Measurements from ENCODE around the gene EPB41L5. TPM values are rescaled to one million over a fixed set of nuclear protein-coding genes. Genes with fewer than 3 reads are reported as not detected.

Gene EPB41L5
- total and polyA plus RNA-seq, 2 donors (not counting 3 experiments of a cell fraction or from before 2014, with no cell fraction given): 8.4 to 13.6 TPM

GRCh38 chr2:120064664-120065063 lies 51.8 kb downstream of the EPB41L5 start:
- no peaks in the 10 kb centered on the region for H3K79me2 ChIP-seq (ENCODE audit: control insufficient read depth, insufficient read depth, low read length)
- no peaks in the 10 kb centered on the region for H3K9me1 ChIP-seq (replicated peaks; ENCODE audit: control insufficient read depth, extremely low read depth, insufficient read depth, low read length)
- no peaks in the 10 kb centered on the region for H4K20me1 ChIP-seq (replicated peaks; ENCODE audit: control insufficient read depth, extremely low read depth, insufficient read depth, low read length)
- intact Hi-C loops (cut with micrococcal nuclease): no loop called here
- H3K27ac ChIP-seq (ENCODE audit: insufficient read depth, low read depth, low read length): no peak overlapping the region
- ChIA-PET CTCF (no interaction called here), POLR2A (no interaction called here)
- no peaks in the 10 kb centered on the region for H3K9me3 ChIP-seq (replicated peaks; ENCODE audit: control insufficient read depth, insufficient read depth, low read length)
- H3K4me2 ChIP-seq (ENCODE audit: insufficient read depth, low read length): no peak overlapping the region
- H3K4me1 ChIP-seq (ENCODE audit: control insufficient read depth, extremely low read depth, insufficient read depth, low read length): no peaks in the 10 kb centered on the region
- H3K9ac ChIP-seq (replicated peaks; ENCODE audit: extremely low read depth, insufficient read depth, low read length): no peak overlapping the region
- no peak for DNase-seq (ENCODE audit: low read depth, low spot score)
- TF ChIP-seq FOS (IDR thresholded peaks at IDR 0.05; ENCODE audit: borderline replicate concordance, insufficient read depth, low read length) (no peak), EZH2 (IDR thresholded peaks at IDR 0.05; ENCODE audit: borderline replicate concordance, low read depth, low read length, severe bottlenecking) (no peak), POLR2A (IDR thresholded peaks at IDR 0.05; ENCODE audit: low read depth, low read length) (no peak), POLR2AphosphoS5 (IDR thresholded peaks at IDR 0.05; ENCODE audit: insufficient read depth, low read depth, low read length) (no peak), GATA2 (IDR thresholded peaks at IDR 0.05; ENCODE audit: insufficient read depth, insufficient read length, low read depth, low read length) (no peak), MYC (IDR thresholded peaks at IDR 0.05; ENCODE audit: low read depth, low read length) (no peak), MAX (IDR thresholded peaks at IDR 0.05; ENCODE audit: insufficient read depth, insufficient read length) (no peak), JUN (IDR thresholded peaks at IDR 0.05; ENCODE audit: borderline replicate concordance, insufficient read depth, insufficient read length, low read depth) (no peak)
- dilution Hi-C loops (cut with MboI; ENCODE audit: extremely low pct_ligation_motif_present, low sequenced_read_pairs): no loop called here
- H3K27me3 ChIP-seq (ENCODE audit: control insufficient read depth in 2 of 2, insufficient read depth in 2 of 2, low read length in 2 of 2): no peaks in the 10 kb centered on the region
- no TSS peak for BruUV-seq (replicated peaks)
- H3K4me3 ChIP-seq (replicated peaks in 1 of 3; ENCODE audit: insufficient read depth in 1 of 3, low read depth in 1 of 3, low read length in 3 of 3): no peak overlapping the region
- H2AFZ ChIP-seq (ENCODE audit: low read depth, low read length): no peak overlapping the region
- FAIRE-seq: no peak
- no peaks in the 10 kb centered on the region for H3K36me3 ChIP-seq (ENCODE audit: control insufficient read depth in 2 of 2, extremely low read depth in 1 of 2, insufficient read depth in 2 of 2, low read length in 2 of 2)
